ENCODE results near the gene SLC9A4. TPM values are rescaled to one million over a fixed set of nuclear protein-coding genes. Genes with fewer than 3 reads are reported as not detected.

Gene SLC9A4
- total and polyA plus RNA-seq, 2 donors (not counting 3 experiments of a cell fraction or from before 2014, with no cell fraction given) = not detected

DNA sequence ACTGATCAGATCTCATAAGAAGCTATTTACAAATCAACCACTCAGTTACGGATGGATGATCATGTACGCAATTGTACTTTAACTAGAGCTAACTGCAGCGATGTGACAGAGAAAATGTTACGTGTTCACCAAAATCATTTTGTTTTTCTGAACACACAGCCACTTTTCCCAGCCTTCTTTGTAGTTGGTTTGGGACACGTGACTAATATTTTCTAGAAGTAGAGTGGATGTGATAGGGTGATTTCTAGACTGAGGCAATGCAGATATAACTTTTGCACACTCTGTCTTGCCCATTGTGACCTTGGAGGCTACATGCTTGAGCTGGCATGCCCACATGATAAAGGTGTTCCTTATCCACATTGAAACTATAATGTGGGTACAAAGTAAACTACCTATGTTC, 9.9 kb upstream of the SLC9A4 start:
- Histone ChIP-seq H3K36me3 (ENCODE audit: control insufficient read depth in 2 of 2, extremely low read depth in 1 of 2, insufficient read depth in 2 of 2, low read length in 2 of 2) (no peaks in the 10 kb centered on the region), H3K27ac (ENCODE audit: insufficient read depth, low read depth, low read length) (no peak overlapping the region), H3K4me1 (ENCODE audit: control insufficient read depth, extremely low read depth, insufficient read depth, low read length) (no peaks in the 10 kb centered on the region), H4K20me1 (replicated peaks; ENCODE audit: control insufficient read depth, extremely low read depth, insufficient read depth, low read length) (no peaks in the 10 kb centered on the region), H3K9ac (replicated peaks; ENCODE audit: extremely low read depth, insufficient read depth, low read length) (no peak overlapping the region), H3K27me3 (ENCODE audit: control insufficient read depth in 2 of 2, insufficient read depth in 2 of 2, low read length in 2 of 2) (peaks cover 11 to 33% of the 10 kb centered on the region in 2 experiments), H3K79me2 (ENCODE audit: control insufficient read depth, insufficient read depth, low read length) (no peaks in the 10 kb centered on the region), H3K9me3 (replicated peaks; ENCODE audit: control insufficient read depth, insufficient read depth, low read length) (no peaks in the 10 kb centered on the region), H2AFZ (ENCODE audit: low read depth, low read length) (no peak overlapping the region), H3K9me1 (replicated peaks; ENCODE audit: control insufficient read depth, extremely low read depth, insufficient read depth, low read length) (no peaks in the 10 kb centered on the region), H3K4me2 (ENCODE audit: insufficient read depth, low read length) (no peak overlapping the region), H3K4me3 (replicated peaks in 1 of 3; ENCODE audit: insufficient read depth in 1 of 3, low read depth in 1 of 3, low read length in 3 of 3) (no peak overlapping the region)
- ChIA-PET CTCF (no interaction called here), POLR2A (no interaction called here)
- intact Hi-C loops (cut with micrococcal nuclease) (no loop called here), dilution Hi-C loops (cut with MboI; ENCODE audit: extremely low pct_ligation_motif_present, low sequenced_read_pairs) (no loop called here)
- DNase-seq (ENCODE audit: low read depth, low spot score) (no peak), FAIRE-seq (no peak)
- no TSS peak for BruUV-seq (replicated peaks)
- TF ChIP-seq POLR2AphosphoS5 (IDR thresholded peaks at IDR 0.05; ENCODE audit: insufficient read depth, low read depth, low read length) (no peak), POLR2A (IDR thresholded peaks at IDR 0.05; ENCODE audit: low read depth, low read length) (no peak), EZH2 (IDR thresholded peaks at IDR 0.05; ENCODE audit: borderline replicate concordance, low read depth, low read length, severe bottlenecking) (no peak)

DNA sequence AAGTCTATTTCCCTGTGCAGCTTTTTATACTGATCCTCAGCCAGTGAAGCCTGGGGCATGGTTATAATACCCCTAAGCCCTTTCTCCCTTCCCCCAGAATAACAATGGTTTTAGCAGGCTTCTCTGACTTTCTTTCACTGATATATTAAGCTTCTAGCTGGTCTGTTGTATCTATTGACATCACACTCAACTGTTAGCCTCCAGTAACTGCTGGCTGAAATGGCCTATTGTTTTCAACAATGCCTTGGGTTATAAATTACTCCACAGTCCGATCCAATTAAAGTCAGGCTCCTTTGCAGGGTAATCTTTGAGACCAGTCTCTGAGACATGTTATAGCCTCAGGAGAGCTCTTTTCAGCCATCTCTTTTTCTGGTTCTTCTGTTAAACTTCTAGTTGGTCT, 2.9 kb upstream of the SLC9A4 start:
- intact Hi-C loops (cut with micrococcal nuclease) (no loop called here), dilution Hi-C loops (cut with MboI; ENCODE audit: extremely low pct_ligation_motif_present, low sequenced_read_pairs) (no loop called here)
- peaks cover 18 to 41% of the 10 kb centered on the region in 2 experiments for H3K27me3 ChIP-seq (ENCODE audit: control insufficient read depth in 2 of 2, insufficient read depth in 2 of 2, low read length in 2 of 2)
- no peaks in the 10 kb centered on the region for H3K4me1 ChIP-seq (ENCODE audit: control insufficient read depth, extremely low read depth, insufficient read depth, low read length)
- CTCF ChIA-PET = interaction anchor here (1.0 to 9.9 kb wide), 4 partner anchors 26 to 146 kb away, joined by 3 to 218 read pairs (median 46); no protein-coding TSS in a partner anchor
- H2AFZ ChIP-seq (ENCODE audit: low read depth, low read length) = no peak overlapping the region
- no peak overlapping the region for H3K27ac ChIP-seq (ENCODE audit: insufficient read depth, low read depth, low read length)
- H3K79me2 ChIP-seq (ENCODE audit: control insufficient read depth, insufficient read depth, low read length) = no peaks in the 10 kb centered on the region
- H3K4me3 ChIP-seq (replicated peaks in 1 of 3; ENCODE audit: insufficient read depth in 1 of 3, low read depth in 1 of 3, low read length in 3 of 3) = no peak overlapping the region
- no peak for DNase-seq (ENCODE audit: low read depth, low spot score)
- no TSS peak for BruUV-seq (replicated peaks)
- H3K36me3 ChIP-seq (ENCODE audit: control insufficient read depth in 2 of 2, extremely low read depth in 1 of 2, insufficient read depth in 2 of 2, low read length in 2 of 2) = no peaks in the 10 kb centered on the region
- H3K9me1 ChIP-seq (replicated peaks; ENCODE audit: control insufficient read depth, extremely low read depth, insufficient read depth, low read length) = no peaks in the 10 kb centered on the region
- H3K9ac ChIP-seq (replicated peaks; ENCODE audit: extremely low read depth, insufficient read depth, low read length) = no peak overlapping the region
- no peak for FAIRE-seq
- no peaks in the 10 kb centered on the region for H3K9me3 ChIP-seq (replicated peaks; ENCODE audit: control insufficient read depth, insufficient read depth, low read length)
- H4K20me1 ChIP-seq (replicated peaks; ENCODE audit: control insufficient read depth, extremely low read depth, insufficient read depth, low read length) = no peaks in the 10 kb centered on the region
- POLR2A ChIA-PET = no interaction called here
- TF ChIP-seq, protein P1, sequence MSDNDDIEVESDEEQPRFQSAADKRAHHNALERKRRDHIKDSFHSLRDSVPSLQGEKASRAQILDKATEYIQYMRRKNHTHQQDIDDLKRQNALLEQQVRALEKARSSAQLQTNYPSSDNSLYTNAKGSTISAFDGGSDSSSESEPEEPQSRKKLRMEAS (IDR thresholded peaks at IDR 0.05; ENCODE audit: insufficient read depth, insufficient read length) = no peak
- TF ChIP-seq POLR2A (IDR thresholded peaks at IDR 0.05; ENCODE audit: low read depth, low read length) (no peak), GATA2 (IDR thresholded peaks at IDR 0.05; ENCODE audit: insufficient read depth, insufficient read length, low read depth, low read length) (no peak), MYC (IDR thresholded peaks at IDR 0.05; ENCODE audit: low read depth, low read length) (no peak), JUN (IDR thresholded peaks at IDR 0.05; ENCODE audit: borderline replicate concordance, insufficient read depth, insufficient read length, low read depth) (no peak), FOS (IDR thresholded peaks at IDR 0.05; ENCODE audit: borderline replicate concordance, insufficient read depth, low read length) (no peak), POLR2AphosphoS5 (IDR thresholded peaks at IDR 0.05; ENCODE audit: insufficient read depth, low read depth, low read length) (no peak), EZH2 (IDR thresholded peaks at IDR 0.05; ENCODE audit: borderline replicate concordance, low read depth, low read length, severe bottlenecking) (no peak)
- TF ChIP-seq, protein P2, sequence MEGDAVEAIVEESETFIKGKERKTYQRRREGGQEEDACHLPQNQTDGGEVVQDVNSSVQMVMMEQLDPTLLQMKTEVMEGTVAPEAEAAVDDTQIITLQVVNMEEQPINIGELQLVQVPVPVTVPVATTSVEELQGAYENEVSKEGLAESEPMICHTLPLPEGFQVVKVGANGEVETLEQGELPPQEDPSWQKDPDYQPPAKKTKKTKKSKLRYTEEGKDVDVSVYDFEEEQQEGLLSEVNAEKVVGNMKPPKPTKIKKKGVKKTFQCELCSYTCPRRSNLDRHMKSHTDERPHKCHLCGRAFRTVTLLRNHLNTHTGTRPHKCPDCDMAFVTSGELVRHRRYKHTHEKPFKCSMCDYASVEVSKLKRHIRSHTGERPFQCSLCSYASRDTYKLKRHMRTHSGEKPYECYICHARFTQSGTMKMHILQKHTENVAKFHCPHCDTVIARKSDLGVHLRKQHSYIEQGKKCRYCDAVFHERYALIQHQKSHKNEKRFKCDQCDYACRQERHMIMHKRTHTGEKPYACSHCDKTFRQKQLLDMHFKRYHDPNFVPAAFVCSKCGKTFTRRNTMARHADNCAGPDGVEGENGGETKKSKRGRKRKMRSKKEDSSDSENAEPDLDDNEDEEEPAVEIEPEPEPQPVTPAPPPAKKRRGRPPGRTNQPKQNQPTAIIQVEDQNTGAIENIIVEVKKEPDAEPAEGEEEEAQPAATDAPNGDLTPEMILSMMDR (IDR thresholded peaks at IDR 0.05; ENCODE audit: extremely low read depth in 1 of 2, insufficient read depth in 1 of 2, low read depth in 1 of 2, low read length in 2 of 2) = no peak
- H3K4me2 ChIP-seq (ENCODE audit: insufficient read depth, low read length) = no peak overlapping the region

Measured in endothelial cell of umbilical vein (primary cell).